Effector CD8-positive, alpha-beta T cell (primary cell): Measurements from ENCODE around the gene GIGYF2.

ENCODE experiments used
- DNase-seq: peaks from one replicate; lab custom pipeline; 2025; lab: John Stamatoyannopoulos, UW

The GIGYF2 gene

GRCh38 chr2:232878855-232879617, 181.9 kb downstream of the GIGYF2 start:
- DNase-seq: no peak

- DNase-seq: no peak
These were observed 182.7 kb downstream of the GIGYF2 start for GRCh38 chr2:232879618-232880494.

DNA sequence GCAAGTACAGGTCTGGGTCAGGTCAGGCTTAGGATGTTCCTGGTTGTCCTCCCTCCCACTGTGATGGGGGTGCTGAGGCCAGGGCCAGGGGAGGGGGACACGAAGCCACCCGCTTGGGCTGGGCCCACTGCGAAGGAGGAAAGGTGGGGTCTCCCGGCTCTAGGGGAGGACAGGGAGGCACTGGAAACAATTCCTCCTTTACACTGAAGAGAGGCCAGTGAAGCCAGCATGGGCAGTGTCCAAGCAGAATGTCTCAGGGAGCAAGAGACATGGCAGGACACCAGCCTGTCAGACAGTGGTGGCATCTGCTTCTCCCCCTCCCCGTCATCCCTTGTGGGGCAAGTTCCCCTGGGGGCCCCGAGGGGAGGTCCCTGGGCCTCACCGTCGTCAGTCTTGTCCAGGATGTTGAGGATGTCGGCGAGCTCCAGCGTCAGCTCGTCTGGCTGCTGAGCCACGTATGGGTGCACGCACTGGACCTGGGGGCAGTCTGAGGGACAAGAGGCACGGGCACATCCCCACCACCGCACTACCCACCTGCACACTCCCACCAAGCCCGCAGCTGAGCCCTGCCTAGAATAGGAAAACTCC, 183.7 kb downstream of the GIGYF2 start:
- no peak for DNase-seq

DNA sequence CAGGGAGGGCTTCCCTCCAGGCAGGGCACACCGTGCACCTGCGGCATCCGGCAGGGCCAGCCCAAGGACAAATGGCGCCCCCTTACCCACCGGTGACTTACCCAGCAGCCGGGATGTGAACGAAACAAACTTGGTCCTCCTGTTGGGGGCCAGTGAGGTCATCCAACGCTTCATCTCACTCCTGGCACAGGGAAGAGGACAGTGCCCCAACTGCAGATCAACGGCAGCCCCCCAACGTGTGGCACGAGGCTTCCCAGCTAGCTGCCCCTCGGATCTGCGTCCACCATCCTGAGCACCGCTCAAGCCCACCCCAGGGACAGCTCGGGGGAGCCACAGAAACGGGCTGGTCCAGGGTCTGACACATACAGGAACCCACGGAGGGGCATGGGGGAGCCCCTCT, 185.0 kb downstream of the GIGYF2 start:
- no peak for DNase-seq

DNA sequence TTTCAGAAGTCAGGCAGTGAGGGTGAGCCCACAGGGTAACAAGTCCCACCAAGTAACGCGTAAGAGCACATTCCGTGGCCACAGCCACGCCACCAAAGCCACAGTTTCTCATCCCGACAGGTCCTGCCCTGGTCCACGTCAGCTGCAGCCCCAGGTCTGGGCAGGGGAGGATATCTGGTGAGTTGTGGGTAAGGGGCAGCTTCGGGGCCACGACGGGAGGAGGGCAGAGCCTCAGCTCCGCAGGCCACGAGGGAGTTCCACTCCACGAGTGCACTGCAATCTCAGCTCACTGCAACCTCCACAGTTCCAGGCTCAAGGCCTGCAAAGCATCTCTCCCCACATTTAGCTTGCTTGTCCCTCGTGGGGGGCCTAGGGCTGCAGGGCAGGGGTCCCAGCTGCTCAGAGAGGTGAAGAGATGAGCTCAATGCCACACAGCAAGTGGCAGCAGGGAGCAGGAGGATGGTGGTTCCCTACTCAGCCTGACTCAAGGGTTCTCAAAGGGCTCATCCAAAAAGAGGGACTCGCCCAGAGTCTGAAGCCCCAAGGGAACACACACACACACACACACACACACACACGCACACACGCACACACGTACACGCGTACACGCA, 185.5 kb downstream of the GIGYF2 start:
- DNase-seq: no peak

DNA sequence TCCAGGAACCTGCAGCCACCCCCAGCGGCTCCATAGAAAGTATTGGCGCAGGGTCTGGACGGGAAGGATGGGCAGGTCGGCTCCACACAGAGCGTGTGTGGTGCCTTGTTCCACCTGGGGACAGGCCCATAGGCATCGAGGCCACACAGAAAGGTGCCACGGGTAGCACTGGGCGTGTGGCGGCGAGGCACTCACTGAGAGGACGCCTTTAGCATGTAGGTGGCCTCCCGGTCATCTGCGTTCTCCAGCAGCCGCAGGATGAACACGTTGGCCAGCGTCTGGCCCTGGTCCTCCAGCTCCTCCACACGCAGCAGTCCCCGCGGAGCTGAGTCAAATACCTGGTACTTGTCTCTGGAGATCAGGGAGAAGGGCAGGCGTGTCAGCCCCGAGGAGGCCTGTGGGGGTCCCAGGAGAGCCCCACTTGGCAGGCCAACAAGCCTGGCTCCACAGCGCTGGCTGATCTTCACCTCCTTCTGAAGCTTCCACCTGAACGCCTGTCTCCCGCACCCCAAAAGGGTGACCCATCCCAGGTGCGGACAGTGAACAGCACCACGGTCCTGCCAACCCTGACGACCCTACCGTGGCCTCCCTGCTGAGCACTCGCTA, 186.1 kb downstream of the GIGYF2 start:
- no peak for DNase-seq

DNA sequence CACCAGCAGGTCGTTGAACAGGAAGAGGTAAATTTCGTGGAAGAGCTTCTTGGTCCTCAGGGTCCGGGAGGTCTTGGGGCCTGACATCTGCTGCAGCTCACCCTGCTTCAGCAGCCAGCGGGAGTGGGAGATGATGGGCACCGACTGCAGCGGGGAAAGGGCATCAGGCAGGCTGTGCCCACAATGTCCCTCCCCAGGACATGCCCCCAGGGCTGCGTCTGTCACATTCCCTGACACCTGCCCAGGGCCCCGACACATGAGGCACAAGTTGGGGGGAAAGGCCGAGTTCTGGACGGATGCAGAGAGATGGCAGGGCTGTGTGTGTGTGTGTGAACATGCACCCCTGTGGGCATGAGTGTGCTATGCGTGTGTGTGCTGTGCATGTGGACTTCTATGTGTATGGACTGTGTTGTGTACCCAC, 186.9 kb downstream of the GIGYF2 start:
- DNase-seq: no peak

- DNase-seq: no peak
These were observed 187.6 kb downstream of the GIGYF2 start for GRCh38 chr2:232884549-232885263.

GRCh38 chr2:232885264-232885961, 188.3 kb downstream of the GIGYF2 start:
- DNase-seq: no peak

GRCh38 chr2:232886176-232886575, 189.0 kb downstream of the GIGYF2 start:
- DNase-seq: no peak

GRCh38 chr2:232886632-232887031, 189.5 kb downstream of the GIGYF2 start:
- no peak for DNase-seq

DNA sequence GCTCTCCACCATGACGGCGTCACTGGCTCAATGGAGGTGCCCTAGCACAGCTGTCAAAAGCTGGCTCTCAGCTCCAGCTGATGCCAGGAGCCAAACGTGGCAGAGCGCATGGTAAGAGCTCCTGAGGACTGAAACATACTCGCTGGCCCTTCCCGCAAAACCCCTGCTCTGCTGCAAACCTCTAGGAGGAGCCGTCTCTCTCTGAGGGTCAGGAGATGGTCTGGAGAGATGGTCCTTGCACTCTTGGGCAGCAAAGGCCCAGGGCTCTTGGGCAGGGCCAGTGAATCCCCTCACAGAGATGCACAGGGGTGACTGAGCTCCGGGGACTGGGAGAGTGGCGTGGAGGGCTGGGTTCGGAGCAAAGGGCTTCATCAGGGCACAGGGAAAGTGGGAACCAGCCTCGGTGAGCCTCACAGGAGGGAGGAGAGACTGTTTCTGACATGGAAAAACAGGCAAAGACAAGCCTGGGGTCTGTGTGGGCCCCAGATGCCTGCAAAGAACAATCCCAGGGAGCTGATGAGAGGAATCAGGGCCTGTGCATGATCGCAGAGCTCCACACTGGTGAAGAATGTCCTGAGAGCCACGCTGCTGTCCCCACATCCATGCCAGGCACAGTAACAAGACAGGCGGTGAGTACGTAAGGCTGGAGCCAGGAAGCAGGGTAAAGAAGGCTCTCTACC, 190.2 kb downstream of the GIGYF2 start:
- no peak for DNase-seq

- no peak for DNase-seq
These were observed 191.1 kb downstream of the GIGYF2 start for GRCh38 chr2:232888099-232888836.

DNA sequence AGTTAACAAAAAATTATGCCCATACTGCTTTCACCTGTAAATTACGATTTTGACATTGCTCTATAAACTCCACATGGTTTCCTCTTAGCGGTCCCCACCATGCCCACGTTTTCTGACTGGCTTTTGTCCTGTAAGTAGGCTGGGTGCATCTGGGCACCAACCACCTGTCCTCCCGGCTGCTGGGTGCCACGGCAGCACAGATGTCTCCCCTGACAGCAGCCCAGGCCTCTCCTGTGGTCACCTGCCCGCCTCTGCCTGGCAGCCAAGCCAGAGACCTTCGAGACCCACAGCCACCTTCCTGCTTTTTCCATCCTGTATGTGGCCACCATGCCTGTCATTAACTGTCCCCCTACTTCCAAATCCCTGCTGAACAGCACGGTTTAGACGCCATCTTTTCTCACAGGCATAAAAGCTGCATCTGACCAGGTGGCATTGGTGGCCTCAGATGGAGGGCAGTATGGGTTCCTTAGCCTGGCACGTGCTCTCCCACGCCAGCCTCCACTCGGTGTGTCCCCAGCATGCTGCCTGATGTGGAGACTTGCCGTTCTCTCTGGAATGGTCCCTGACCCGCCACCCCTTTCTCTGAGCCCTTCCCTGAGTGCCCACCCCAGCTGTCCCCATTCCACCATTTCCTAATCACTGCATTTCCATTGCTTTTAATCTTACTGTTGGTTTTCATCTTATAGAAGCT, 191.9 kb downstream of the GIGYF2 start:
- no peak for DNase-seq

GRCh38 chr2:232889876-232890401, 192.8 kb downstream of the GIGYF2 start:
- DNase-seq: no peak

DNA sequence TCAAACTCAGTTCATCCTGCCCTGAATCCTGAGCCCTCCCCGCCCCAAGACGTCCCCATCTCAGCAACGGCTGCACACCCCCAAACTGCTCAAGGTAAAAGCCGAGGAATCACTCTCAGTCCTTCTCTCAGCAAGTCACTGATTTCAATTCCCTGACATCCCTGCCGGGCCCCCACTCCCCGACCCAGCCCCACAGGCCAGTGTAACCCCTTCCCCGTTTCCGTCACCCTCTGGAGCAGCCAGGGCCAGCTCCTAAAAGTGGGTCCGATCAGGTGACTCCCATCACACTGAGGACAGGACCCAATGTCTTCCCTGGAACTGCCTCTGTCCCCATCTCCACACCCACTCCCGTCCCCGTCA, 193.4 kb downstream of the GIGYF2 start:
- DNase-seq: no peak

GRCh38 chr2:232890896-232891601, 193.9 kb downstream of the GIGYF2 start:
- no peak for DNase-seq

DNA sequence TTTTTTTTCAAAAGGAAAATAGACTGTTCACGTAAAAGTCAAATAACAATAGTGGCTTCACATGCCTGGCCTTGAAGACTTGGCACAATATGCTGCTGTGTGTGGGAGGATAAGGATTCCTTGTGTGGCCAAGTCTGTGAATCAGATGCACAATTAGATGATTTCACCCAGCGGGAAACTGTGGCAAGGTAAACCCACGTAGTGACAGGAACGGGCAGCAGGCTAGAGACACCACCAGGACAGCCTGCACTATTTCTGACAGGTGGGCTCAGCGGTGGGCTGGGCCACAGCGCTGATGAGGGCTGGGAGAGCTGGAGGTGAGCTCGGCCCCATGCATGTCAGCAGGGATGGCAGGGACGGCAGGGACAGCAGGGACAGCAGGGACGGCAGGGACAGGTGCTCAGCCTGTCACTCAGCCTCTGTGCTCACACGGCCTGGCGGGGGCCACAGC, 194.5 kb downstream of the GIGYF2 start:
- DNase-seq: no peak
